Calu3 (cell line): ENCODE data around the gene ANK2. TPM values are rescaled to one million over a fixed set of nuclear protein-coding genes. Genes with fewer than 3 reads are reported as not detected.
A peak's percentile ranks its signal among the peaks of the same experiment; 100 is the strongest.

Experiments
- BruUV-seq: library from RNA; stranded (reverse); fragments of 400-500 nt; replicated peaks from 2 replicates; lab custom pipeline; 2021; lab: Mats Ljungman, UMichigan
- CTCF ChIA-PET: fragments of 300-600 bp; sonication (Branson Sonifier 250); formaldehyde crosslinking; loops from one replicate; lab custom pipeline; 2022; ENCODE audit warnings: antibody characterized with exemption; lab: Charles Lee
- DNase-seq: peaks from one replicate; pipeline ENCODE4 v3.0.0; 2022
- H3K27ac Mint-ChIP-seq: one replicate; pipeline ENCODE4 v1.8.0; 2022; ENCODE audit warnings: mixed read lengths; ENCODE audit not compliant: unreplicated experiment
- H3K27me3 Mint-ChIP-seq: one replicate; pipeline ENCODE4 v1.8.0; 2022; ENCODE audit warnings: mixed read lengths; ENCODE audit not compliant: unreplicated experiment
- H3K36me3 Mint-ChIP-seq: one replicate; pipeline ENCODE4 v1.8.0; 2022; ENCODE audit warnings: mild to moderate bottlenecking, moderate library complexity, mixed read lengths; ENCODE audit not compliant: insufficient read depth, unreplicated experiment
- H3K4me1 Mint-ChIP-seq: one replicate; pipeline ENCODE4 v1.8.0; 2022; ENCODE audit warnings: mild to moderate bottlenecking, low read depth, mixed read lengths; ENCODE audit not compliant: unreplicated experiment
- H3K4me3 Mint-ChIP-seq: one replicate; pipeline ENCODE4 v1.8.0; 2022; ENCODE audit warnings: mild to moderate bottlenecking, low read depth, moderate library complexity, mixed read lengths; ENCODE audit not compliant: unreplicated experiment
- H3K9me3 Mint-ChIP-seq: one replicate; pipeline ENCODE4 v1.8.0; 2022; ENCODE audit warnings: low read depth, mixed read lengths; ENCODE audit not compliant: unreplicated experiment
- intact Hi-C: fragments of 100-400 bp; cut with micrococcal nuclease; formaldehyde crosslinking; loops from one replicate; pipeline ENCODE4 v1.10.0; 2022; ENCODE audit not compliant: unreplicated experiment
- total RNA-seq: library from RNA; stranded (reverse); gene quantifications from 2 replicates; pipeline ENCODE4 v1.2.3, GENCODE V29; 2022
- TF ChIP-seq, protein P1 (sequence below): fragments of 200-600 bp; IDR thresholded peaks from one replicate; pipeline ENCODE4 v1.8.0; 2022; ENCODE audit warnings: antibody characterized with exemption; ENCODE audit not compliant: unreplicated experiment

The ANK2 gene
- total RNA-seq, 1 experiment from 2014 or later = 4.1 TPM

DNA sequence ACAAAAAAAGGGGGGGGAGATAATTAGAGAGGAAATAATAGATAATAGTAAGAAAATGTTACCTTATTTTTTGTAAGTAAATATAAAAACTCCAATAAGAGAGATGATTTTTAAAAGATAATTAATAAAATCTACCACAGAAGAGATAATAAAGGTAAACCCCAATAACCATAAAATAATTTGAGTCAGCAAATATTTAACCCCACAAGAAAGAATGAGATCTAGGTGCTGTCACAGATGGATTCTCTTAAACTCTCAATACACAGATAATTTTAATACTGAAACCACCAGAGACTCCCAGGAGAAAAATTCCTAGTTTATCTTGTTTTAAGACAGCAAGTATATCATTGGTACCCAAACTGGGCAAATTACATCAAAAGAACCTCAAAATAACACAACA is 341.4 kb downstream of the ANK2 start:
- no peaks in the 10 kb centered on the region for H3K27me3 Mint-ChIP-seq
- H3K27ac Mint-ChIP-seq = no peak overlapping the region
- no peaks in the 10 kb centered on the region for H3K9me3 Mint-ChIP-seq
- TF ChIP-seq, protein P1, sequence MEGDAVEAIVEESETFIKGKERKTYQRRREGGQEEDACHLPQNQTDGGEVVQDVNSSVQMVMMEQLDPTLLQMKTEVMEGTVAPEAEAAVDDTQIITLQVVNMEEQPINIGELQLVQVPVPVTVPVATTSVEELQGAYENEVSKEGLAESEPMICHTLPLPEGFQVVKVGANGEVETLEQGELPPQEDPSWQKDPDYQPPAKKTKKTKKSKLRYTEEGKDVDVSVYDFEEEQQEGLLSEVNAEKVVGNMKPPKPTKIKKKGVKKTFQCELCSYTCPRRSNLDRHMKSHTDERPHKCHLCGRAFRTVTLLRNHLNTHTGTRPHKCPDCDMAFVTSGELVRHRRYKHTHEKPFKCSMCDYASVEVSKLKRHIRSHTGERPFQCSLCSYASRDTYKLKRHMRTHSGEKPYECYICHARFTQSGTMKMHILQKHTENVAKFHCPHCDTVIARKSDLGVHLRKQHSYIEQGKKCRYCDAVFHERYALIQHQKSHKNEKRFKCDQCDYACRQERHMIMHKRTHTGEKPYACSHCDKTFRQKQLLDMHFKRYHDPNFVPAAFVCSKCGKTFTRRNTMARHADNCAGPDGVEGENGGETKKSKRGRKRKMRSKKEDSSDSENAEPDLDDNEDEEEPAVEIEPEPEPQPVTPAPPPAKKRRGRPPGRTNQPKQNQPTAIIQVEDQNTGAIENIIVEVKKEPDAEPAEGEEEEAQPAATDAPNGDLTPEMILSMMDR = no peak
- no peak for DNase-seq
- CTCF ChIA-PET = interaction anchor here (0.6 kb wide), 1 partner anchor 259 kb away, joined by 4 read pairs; no protein-coding TSS in a partner anchor
- no TSS peak for BruUV-seq
- no peaks in the 10 kb centered on the region for H3K36me3 Mint-ChIP-seq
- no peak overlapping the region for H3K4me3 Mint-ChIP-seq
- no peaks in the 10 kb centered on the region for H3K4me1 Mint-ChIP-seq
- intact Hi-C loops = loop anchor here (5.0 kb wide), 2 partner anchors 551 to 991 kb away; no protein-coding TSS in a partner anchor

DNA sequence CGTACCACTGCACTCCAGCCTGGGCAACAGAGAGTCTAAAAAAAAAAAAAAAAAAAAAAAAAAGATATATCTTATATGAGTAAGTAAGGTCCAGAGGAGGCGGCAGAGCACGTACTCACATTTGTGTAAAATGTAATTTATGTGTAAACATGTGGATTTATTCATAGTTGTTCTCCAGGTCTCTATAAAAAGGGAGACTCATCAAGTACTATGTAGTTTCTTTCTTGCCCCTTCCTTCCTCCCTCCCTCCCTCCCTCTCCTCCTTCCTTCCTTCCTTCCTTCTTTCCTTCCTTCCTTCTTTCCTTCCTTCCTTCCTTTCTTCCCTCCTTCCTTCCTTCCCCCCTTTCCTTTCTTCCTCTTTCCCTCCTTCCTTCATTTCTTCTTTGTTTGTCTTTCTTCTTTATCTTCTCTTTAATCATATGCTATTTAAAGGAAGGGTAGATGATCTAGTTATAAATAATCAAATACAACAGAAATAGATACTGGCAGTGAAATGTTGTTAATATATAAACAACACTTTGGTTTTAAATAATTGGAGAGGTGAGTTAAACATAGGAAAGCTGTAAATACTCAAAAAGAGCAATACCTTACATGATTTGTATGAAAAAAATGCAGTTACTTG is 344.8 kb downstream of the ANK2 start:
- no TSS peak for BruUV-seq
- CTCF ChIA-PET = interaction anchor here (0.6 to 1.4 kb wide), 6 partner anchors 42 to 499 kb away, joined by 3 to 7 read pairs (median 5); no protein-coding TSS in a partner anchor
- H3K27ac Mint-ChIP-seq = no peak overlapping the region
- no peak for DNase-seq
- no peak overlapping the region for H3K4me3 Mint-ChIP-seq
- H3K27me3 Mint-ChIP-seq = no peaks in the 10 kb centered on the region
- intact Hi-C loops = loop anchor here (5.0 kb wide), 2 partner anchors 548 to 988 kb away; no protein-coding TSS in a partner anchor
- H3K9me3 Mint-ChIP-seq = no peaks in the 10 kb centered on the region
- no peaks in the 10 kb centered on the region for H3K36me3 Mint-ChIP-seq
- H3K4me1 Mint-ChIP-seq = no peaks in the 10 kb centered on the region
- TF ChIP-seq, protein P1 = no peak

DNA sequence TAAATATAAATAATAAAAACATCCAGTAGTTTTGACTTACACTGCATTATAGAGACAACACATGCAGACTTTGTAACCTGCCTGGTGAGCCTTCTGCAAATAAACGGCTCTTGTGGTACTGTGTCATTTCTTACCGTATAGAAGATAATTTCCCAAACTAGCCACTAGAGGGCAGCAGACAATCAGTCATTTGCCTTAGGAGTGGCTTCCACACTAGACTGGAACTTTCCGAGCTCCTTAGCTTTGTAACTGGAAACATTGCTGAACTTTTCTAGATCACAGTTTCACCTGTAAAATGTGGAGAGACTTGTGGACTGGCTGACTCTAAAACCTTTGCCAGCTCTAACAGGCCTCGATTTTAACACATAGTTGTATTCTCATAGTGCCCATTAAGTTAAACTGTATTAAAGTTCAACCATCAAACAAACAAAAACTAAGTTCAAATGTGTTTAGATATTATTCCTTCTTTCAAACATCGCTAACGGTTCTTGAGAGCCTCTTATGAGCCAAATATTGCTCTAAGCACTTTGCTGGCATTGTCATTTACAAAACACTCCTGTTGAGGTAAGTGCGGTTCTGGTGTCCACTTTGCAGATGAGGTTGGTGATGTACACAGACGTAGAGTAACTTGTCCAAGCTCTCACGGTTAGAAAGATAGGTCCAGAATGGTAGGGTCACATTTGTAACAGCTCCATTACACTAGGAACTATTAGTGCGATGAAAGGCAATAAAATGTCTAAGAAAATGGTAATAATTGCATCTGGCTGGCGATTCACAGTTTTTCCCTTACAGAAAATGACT is 345.5 kb downstream of the ANK2 start:
- BruUV-seq = no TSS peak
- H3K4me3 Mint-ChIP-seq = no peak overlapping the region
- no peaks in the 10 kb centered on the region for H3K27me3 Mint-ChIP-seq
- no peaks in the 10 kb centered on the region for H3K9me3 Mint-ChIP-seq
- intact Hi-C loops = loop anchor here (5.0 kb wide), 7 partner anchors 137 to 987 kb away; partner anchors contain the start of gene CAMK2D
- no peaks in the 10 kb centered on the region for H3K4me1 Mint-ChIP-seq
- TF ChIP-seq, protein P1 = peak; percentile 55
- H3K36me3 Mint-ChIP-seq = no peaks in the 10 kb centered on the region
- peak; percentile 53 for DNase-seq
- H3K27ac Mint-ChIP-seq = no peak overlapping the region
- CTCF ChIA-PET = interaction anchor here (0.6 to 1.4 kb wide), 7 partner anchors 17 to 499 kb away, joined by 3 to 7 read pairs (median 3); no protein-coding TSS in a partner anchor

DNA sequence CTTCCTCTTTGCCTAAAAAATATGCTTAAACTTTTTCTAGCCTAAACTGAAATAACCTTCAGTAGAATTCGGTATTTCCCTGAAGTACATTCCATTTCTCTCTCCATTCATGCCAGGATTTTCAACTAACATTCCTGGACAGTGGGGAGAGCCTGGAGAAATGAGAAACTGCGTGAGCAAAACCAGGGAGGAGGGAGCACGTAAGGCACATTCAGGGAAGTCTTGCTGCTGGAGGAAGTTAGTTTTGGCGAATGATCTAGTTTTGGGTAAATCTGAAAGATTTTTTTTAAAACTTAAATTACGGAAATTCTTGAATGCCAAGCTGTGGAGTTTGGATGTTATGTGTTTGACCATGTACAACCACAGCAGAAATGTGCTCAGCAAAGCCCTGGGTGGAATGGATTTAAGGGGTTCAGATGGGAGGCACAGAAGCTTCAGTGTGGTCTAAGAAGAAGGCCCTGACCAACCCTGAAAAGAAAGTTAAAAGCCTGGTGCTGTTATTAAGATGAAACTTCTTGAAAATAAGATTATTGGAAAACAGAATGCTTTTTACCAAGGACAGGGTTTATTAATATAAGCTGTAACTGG is 347.8 kb downstream of the ANK2 start:
- CTCF ChIA-PET = no interaction called here

More for the DNA sequence above, 347.8 kb downstream of the ANK2 start:
- H3K27me3 Mint-ChIP-seq = no peaks in the 10 kb centered on the region
- H3K27ac Mint-ChIP-seq = no peak overlapping the region
- no peaks in the 10 kb centered on the region for H3K9me3 Mint-ChIP-seq
- no peak overlapping the region for H3K4me3 Mint-ChIP-seq
- no peaks in the 10 kb centered on the region for H3K4me1 Mint-ChIP-seq
- no peaks in the 10 kb centered on the region for H3K36me3 Mint-ChIP-seq
- intact Hi-C loops = loop anchor here (5.0 kb wide), 5 partner anchors 135 to 675 kb away; partner anchors contain the start of gene CAMK2D
- BruUV-seq = no TSS peak
- TF ChIP-seq, protein P1 = no peak
- DNase-seq = no peak
